Right lobe of liver (tissue), 6 donors: ENCODE data around the gene FAU. TPM values are rescaled to one million over a fixed set of nuclear protein-coding genes. Genes with fewer than 3 reads are reported as not detected.

Experiments used
- ATAC-seq, 4 donors: fragments of 200-7000 bp; cut with Tn5 transposase; one replicate each; pipeline ENCODE4 v1.9.1; 2020; ENCODE audit warnings: mild to moderate bottlenecking in 4 of 4, moderate library complexity in 4 of 4
- DNase-seq, 3 donors: peaks; one replicate each; pipeline ENCODE4 v3.0.0-alpha.2; 2020
- H3K27ac ChIP-seq, 3 donors: fragments of 200-600 bp; one replicate each; pipeline ENCODE4 v1.8.0; 2022
- H3K27me3 ChIP-seq, 2 donors: fragments of 200-600 bp; one replicate each; pipeline ENCODE4 v1.8.0; 2022
- H3K36me3 ChIP-seq, 4 donors: fragments of 200-600 bp; sonication (generic) in 1 of 4; one replicate each; pipeline versions ENCODE4 v1.5.1 to v1.8.0; 2017 to 2022; ENCODE audit warnings: control low read depth in 1 of 4
- H3K4me1 ChIP-seq, 4 donors: fragments of 200-600 bp; sonication (generic) in 1 of 4; one replicate each; pipeline versions ENCODE4 v1.5.1 to v1.8.0; 2017 to 2022; ENCODE audit warnings: control low read depth in 1 of 4
- H3K4me3 ChIP-seq, 3 donors: fragments of 200-600 bp; one replicate each; pipeline ENCODE4 v1.8.0; 2022
- H3K9me3 ChIP-seq, 4 donors: fragments of 200-600 bp; sonication (generic) in 1 of 4; one replicate each; pipeline versions ENCODE4 v1.5.1 to v1.8.0; 2017 to 2022; ENCODE audit warnings: control low read depth in 1 of 4
- POLR2A ChIP-seq: fragments of 450-650 bp; IDR thresholded peaks from one replicate; pipeline ENCODE4 v1.6.1; 2017; ENCODE audit warnings: antibody characterized with exemption, mild to moderate bottlenecking
- WGBS: methylation state at CpG from one replicate; pipeline ENCODE4 v1.1.6; 2018; ENCODE audit warnings: low coverage, low lambda C conversion rate; ENCODE audit not compliant: insufficient coverage; ENCODE audit errors: missing lambda C conversion rate; 5-methylcytosine and 5-hydroxymethylcytosine counted together
- intact Hi-C, 2 donors: fragments of 100-400 bp; cut with DNase I; formaldehyde crosslinking; loops; one replicate each; pipeline versions ENCODE4 v1.11.2 to v1.14.1; 2022
- total RNA-seq, 6 experiments: library from RNA; depleted of rRNA in 2 of 6; stranded (reverse); fragments of >200 nt in 2 of 6; fragmentation: NEBNext Ultra II Directional in 3 of 6; extraction: Animal tissue kit (Norgen Biotek cat#: 25700) in 3 of 6; gene quantifications; one replicate each; pipeline versions ENCODE4 v1.1.0 to v1.2.4, GENCODE V29; 2016 to 2023
- TF ChIP-seq, protein P1 (sequence below), 4 donors: fragments of 200-600 bp in 3 of 4; fragments of 450-650 bp in 1 of 4; IDR thresholded peaks; one replicate each; pipeline versions ENCODE4 v1.5.1 to v1.8.0; 2016 to 2022; ENCODE audit warnings: antibody characterized with exemption in 4 of 4, mild to moderate bottlenecking in 2 of 4
- donor health status: DM: no; HTN: yes; CAD: no.
- donor health status: DM: no; HTN: no; CAD: no.
- donor health status: DM: no; HTN: no; CAD: no.
- donor health status: DM: no; HTN: yes; CAD: no.
- donor health status: DM: no; HTN: yes; CAD: no.

The FAU gene
- total RNA-seq, 6 experiments from 2014 or later, result 287 to 472 (median 343) TPM

DNA sequence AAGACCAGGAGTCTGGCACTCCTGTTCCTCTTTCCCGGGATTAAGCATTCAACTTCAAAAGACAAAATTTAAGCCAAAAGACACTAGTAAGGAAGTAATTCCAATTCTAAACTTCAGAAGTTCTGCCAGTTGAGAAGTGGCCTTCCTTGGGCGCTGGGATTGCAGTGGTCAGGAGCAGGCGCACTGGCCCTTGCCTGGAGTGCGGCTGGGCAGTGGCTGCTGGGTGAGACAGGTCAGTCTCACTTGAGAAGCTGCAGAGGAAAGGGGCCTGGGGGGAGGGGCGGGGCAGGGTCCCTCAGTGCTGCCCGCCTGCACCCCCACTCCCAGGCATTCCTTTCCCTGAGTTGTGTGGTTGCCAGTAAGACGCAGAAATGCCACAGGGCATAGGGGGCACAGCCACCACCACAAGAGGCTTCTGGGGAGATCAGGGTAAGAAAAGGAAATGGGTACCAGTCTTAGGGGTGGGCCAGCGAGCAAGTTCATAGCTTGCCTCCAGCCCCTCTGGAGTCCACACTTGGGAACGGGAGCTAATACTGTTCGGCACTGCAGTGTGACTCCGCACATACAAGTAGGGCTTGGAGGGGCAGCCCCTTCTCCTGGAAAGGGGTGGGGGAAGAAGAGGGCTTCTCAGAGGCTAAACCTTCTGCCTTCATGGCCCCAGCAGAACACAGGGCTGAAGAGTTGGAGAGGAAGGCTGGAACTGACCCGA is 5.7 kb upstream of the FAU start:
- DNase-seq (no peak), ATAC-seq (no peak)
- intact Hi-C loops, result loop anchor here in 1 of 2 donors (10.0 kb wide), 1 partner anchor 57 kb away; the partner anchor contains the start of gene CAPN1
- no peaks in the 10 kb centered on the region for H3K9me3 ChIP-seq
- peaks cover 11 to 79% (median 32%) of the 10 kb centered on the region in 4 donors for H3K36me3 ChIP-seq
- H3K27ac ChIP-seq, result no peak overlapping the region
- no peak for TF ChIP-seq POLR2A
- TF ChIP-seq, protein P1, sequence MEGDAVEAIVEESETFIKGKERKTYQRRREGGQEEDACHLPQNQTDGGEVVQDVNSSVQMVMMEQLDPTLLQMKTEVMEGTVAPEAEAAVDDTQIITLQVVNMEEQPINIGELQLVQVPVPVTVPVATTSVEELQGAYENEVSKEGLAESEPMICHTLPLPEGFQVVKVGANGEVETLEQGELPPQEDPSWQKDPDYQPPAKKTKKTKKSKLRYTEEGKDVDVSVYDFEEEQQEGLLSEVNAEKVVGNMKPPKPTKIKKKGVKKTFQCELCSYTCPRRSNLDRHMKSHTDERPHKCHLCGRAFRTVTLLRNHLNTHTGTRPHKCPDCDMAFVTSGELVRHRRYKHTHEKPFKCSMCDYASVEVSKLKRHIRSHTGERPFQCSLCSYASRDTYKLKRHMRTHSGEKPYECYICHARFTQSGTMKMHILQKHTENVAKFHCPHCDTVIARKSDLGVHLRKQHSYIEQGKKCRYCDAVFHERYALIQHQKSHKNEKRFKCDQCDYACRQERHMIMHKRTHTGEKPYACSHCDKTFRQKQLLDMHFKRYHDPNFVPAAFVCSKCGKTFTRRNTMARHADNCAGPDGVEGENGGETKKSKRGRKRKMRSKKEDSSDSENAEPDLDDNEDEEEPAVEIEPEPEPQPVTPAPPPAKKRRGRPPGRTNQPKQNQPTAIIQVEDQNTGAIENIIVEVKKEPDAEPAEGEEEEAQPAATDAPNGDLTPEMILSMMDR (IDR thresholded peaks at IDR 0.05), result no peak
- WGBS, result 67% methylated on average over 9 of the region's 12 CpGs
- no peak overlapping the region for H3K4me3 ChIP-seq
- no peaks in the 10 kb centered on the region for H3K27me3 ChIP-seq
- H3K4me1 ChIP-seq, result peaks cover 0 to 11% (median 4%) of the 10 kb centered on the region in 4 donors

DNA sequence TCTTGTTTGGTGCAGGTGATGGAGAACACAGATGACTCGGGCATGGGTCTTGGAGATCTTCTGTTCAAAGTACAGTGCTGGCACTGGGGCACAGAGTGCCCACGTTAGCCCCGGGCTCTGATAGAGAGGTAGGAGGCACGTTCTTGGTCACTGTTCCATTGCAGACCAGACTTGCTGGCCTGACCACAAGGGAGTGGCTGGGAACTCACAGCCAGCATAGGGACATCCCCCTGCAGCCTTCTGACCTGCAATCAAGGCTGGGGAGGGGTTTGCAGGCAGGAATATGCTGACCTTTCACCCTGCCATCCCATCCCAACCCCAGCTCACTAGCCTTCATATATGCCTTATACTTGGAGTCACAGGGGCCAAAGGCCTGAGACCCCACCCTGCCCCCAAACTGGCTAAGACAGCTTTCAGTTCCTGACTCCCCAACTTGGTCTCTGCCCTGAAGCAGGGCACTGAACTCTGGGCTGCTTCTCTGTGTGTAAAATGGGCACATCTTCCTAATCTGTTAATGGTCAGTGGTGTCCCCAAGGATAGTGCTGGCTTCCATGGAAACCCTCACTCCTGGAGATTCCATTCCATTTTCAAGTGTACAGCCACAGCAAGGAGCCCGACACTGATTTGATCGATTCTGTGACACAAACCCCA is 4.8 kb upstream of the FAU start:
- H3K9me3 ChIP-seq, result no peaks in the 10 kb centered on the region
- 56% methylated on average over 6 of the region's 6 CpGs for WGBS
- no peak for ATAC-seq
- TF ChIP-seq, protein P1 (IDR thresholded peaks at IDR 0.05), result no peak
- no peak for TF ChIP-seq POLR2A
- peaks cover 0 to 6% (median 0%) of the 10 kb centered on the region in 4 donors for H3K4me1 ChIP-seq
- DNase-seq, result peak in 1 of 3 donors; percentile 21
- no peak overlapping the region for H3K27ac ChIP-seq
- no peak overlapping the region for H3K4me3 ChIP-seq
- no peaks in the 10 kb centered on the region for H3K27me3 ChIP-seq
- H3K36me3 ChIP-seq, result peaks cover 11 to 70% (median 28%) of the 10 kb centered on the region in 4 donors
- intact Hi-C loops, result loop anchor here in 1 of 2 donors (10.0 kb wide), 1 partner anchor 58 kb away; the partner anchor contains the start of gene CAPN1

DNA sequence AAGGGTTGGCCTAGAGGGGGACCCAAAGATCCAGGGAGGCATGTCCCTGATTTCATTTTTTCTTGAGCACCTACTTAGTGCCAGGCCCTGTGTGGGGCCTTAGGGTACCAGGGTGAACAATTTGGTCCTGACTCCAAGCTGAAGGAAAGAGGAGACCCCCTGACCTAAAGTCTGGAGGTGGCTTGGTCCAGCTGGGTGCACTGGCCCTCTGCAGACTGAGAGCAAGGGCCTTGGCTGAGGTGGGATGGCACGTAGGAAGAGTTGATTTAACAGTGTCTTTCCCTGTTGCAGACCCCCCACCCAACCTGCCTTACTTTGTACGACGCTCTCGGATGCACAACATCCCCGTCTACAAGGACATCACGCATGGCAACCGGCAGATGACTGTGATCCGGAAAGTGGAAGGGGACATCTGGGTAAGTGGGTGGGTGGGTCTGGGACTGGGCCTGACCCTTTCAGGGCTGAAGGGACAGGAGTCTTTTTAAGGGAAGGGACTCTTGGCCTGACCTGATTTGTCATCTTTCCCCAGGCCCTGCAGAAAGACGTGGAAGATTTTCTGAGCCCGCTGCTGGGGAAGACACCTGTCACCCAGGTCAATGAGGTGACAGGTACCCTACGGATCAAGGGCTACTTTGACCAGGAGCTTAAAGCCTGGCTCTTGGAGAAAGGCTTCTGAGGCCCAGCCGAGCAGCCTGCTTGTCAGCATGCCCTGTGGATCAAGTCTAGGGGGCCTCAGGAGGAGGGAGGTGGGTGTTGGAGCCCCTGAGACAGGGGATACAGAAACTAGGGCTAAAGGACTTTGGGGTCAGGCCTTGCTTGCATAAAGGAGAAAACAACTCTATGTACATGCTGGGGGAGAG is 3.5 kb upstream of the FAU start:
- no peak for TF ChIP-seq POLR2A
- TF ChIP-seq, protein P1 (IDR thresholded peaks at IDR 0.05), result no peak
- DNase-seq, result peak in 1 of 3 donors; percentile 31
- Histone ChIP-seq H3K4me3 (no peak overlapping the region), H3K4me1 (peaks cover 0 to 11% (median 4%) of the 10 kb centered on the region in 4 donors), H3K36me3 (peaks cover 9 to 64% (median 25%) of the 10 kb centered on the region in 4 donors), H3K27me3 (no peaks in the 10 kb centered on the region), H3K9me3 (no peaks in the 10 kb centered on the region), H3K27ac (no peak overlapping the region)
- no peak for ATAC-seq
- WGBS, result 81% methylated on average over 9 of the region's 12 CpGs
- intact Hi-C loops, result loop anchor here in 1 of 2 donors (10.0 kb wide), 1 partner anchor 59 kb away; the partner anchor contains the start of gene CAPN1

DNA sequence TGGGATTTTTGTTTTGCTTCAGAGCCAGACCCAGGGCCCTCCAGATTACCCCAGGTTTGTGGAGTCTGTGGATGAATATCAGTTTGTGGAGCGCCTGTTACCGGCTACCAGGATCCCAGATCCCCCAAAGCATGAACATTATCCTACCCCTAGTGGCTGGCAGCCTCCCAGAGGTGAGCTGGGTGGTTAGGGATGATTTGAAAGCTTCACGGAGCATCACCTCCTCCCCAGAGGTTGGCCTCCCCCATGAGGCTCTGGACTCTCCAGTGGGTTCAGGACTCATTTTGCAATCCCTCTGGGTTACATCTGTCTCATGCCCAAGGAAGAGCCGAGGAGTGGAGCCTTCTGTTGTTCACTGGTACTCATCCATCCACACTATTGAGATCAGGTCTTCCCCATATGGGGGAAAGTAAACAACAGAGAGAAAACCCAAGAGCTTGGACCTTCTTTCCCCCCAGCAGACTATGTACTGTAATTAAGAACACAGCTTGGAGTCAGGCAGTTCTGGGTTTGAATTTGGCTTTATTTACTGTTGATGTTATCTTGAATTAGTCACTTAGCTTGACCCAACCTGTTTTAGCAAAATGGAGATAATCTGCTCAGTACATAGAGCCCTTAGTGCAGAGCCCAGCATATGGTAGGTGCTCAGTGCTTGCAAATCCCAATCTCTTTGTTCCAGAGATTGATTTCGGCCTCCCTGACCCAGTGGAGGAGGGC is 2.7 kb upstream of the FAU start:
- Histone ChIP-seq H3K4me3 (no peak overlapping the region), H3K4me1 (peaks cover 0 to 11% (median 4%) of the 10 kb centered on the region in 4 donors), H3K27ac (no peak overlapping the region), H3K36me3 (peaks cover 12 to 64% (median 25%) of the 10 kb centered on the region in 4 donors), H3K27me3 (no peaks in the 10 kb centered on the region), H3K9me3 (no peaks in the 10 kb centered on the region)
- ATAC-seq (no peak), DNase-seq (peak in 1 of 3 donors; percentile 10)
- 91% methylated on average over 4 of the region's 5 CpGs for whole genome bisulfite sequencing
- TF ChIP-seq, protein P1 (IDR thresholded peaks at IDR 0.05), result no peak
- no peak for TF ChIP-seq POLR2A
- intact Hi-C loops, result loop anchor here (5.0 to 10.0 kb wide), 2 partner anchors 58 to 60 kb away; partner anchors contain the start of gene CAPN1 (in 2 of the 2)
